Measurements from ENCODE around the gene LTBP1. TPM values are rescaled to one million over a fixed set of nuclear protein-coding genes. Genes with fewer than 3 reads are reported as not detected.

Gene LTBP1
- total RNA-seq, 2 experiments from 2014 or later = 0.06 TPM; not detected in 1

GRCh38 chr2:33380719-33381118 is 434.0 kb downstream of the LTBP1 start:
- H3K27ac Mint-ChIP-seq = no peak overlapping the region
- DNase-seq = no peak

DNA sequence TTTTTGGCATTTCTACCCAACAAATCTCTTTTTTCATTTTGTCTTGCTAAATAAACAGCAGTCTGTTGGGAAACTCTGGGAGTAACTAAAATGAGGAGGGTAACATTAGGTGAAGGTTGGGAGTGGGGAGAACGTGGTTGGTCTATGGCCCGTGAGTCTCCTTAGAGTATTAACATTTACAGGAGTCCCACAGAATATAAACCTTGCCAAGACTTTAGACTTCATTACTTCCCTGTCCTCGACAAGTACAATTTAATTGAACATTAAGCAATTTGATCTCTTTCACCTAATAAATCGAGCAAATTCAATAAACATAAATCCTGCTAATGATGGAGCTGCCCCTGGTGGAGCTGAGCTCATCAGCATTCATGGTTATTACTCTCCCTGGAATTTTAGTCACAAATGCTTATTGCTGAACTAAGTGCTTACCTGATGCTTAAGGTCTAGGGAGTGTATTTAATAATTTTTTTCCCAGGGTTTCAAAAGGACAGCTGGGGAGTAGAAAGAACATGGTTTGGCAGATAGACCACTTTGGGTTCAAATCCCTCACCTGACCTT is 434.6 kb downstream of the LTBP1 start:
- intact Hi-C loops (cut with DNase I, micrococcal nuclease) = no loop called here
- ChIA-PET POLR2A (no interaction called here), CTCF (interaction anchor here (0.7 to 1.2 kb wide), 2 partner anchors 9 to 19 kb away, joined by 3 read pairs; no protein-coding TSS in a partner anchor)
- H3K36me3 Mint-ChIP-seq (ENCODE audit: low read depth) = no peaks in the 10 kb centered on the region
- H3K4me3 ChIP-seq (ENCODE audit: low read length) = no peak overlapping the region
- no peaks in the 10 kb centered on the region for H3K27me3 Mint-ChIP-seq
- ATAC-seq (ENCODE audit: poor library complexity) (no peak), DNase-seq (no peak)
- H3K9me3 Mint-ChIP-seq = no peaks in the 10 kb centered on the region
- no peaks in the 10 kb centered on the region for H3K4me1 Mint-ChIP-seq (ENCODE audit: low read depth)
- H3K27ac Mint-ChIP-seq = no peak overlapping the region
- no peaks in the 10 kb centered on the region for H3K4me1 ChIP-seq (ENCODE audit: insufficient read depth, low read length)
- no peak overlapping the region for H3K4me3 Mint-ChIP-seq
- H3K9me3 ChIP-seq (ENCODE audit: control insufficient read depth in 1 of 2, insufficient read depth in 1 of 2, low read length in 2 of 2) = no peaks in the 10 kb centered on the region
- TF ChIP-seq, protein P1, sequence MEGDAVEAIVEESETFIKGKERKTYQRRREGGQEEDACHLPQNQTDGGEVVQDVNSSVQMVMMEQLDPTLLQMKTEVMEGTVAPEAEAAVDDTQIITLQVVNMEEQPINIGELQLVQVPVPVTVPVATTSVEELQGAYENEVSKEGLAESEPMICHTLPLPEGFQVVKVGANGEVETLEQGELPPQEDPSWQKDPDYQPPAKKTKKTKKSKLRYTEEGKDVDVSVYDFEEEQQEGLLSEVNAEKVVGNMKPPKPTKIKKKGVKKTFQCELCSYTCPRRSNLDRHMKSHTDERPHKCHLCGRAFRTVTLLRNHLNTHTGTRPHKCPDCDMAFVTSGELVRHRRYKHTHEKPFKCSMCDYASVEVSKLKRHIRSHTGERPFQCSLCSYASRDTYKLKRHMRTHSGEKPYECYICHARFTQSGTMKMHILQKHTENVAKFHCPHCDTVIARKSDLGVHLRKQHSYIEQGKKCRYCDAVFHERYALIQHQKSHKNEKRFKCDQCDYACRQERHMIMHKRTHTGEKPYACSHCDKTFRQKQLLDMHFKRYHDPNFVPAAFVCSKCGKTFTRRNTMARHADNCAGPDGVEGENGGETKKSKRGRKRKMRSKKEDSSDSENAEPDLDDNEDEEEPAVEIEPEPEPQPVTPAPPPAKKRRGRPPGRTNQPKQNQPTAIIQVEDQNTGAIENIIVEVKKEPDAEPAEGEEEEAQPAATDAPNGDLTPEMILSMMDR (IDR thresholded peaks at IDR 0.05) = no peak
- H3K27me3 ChIP-seq (ENCODE audit: control insufficient read depth in 1 of 2, insufficient read depth in 2 of 2, low read length in 2 of 2) = no peaks in the 10 kb centered on the region
- H3K36me3 ChIP-seq (ENCODE audit: insufficient read depth, low read length) = no peaks in the 10 kb centered on the region
- no peak overlapping the region for H3K27ac ChIP-seq (ENCODE audit: low read depth in 1 of 2, low read length in 2 of 2)

More at GRCh38 chr2:33380719-33381118, 434.0 kb downstream of the LTBP1 start:
- H3K4me1 Mint-ChIP-seq (ENCODE audit: low read depth) = no peaks in the 10 kb centered on the region
- H3K9me3 ChIP-seq (ENCODE audit: control insufficient read depth in 1 of 2, insufficient read depth in 1 of 2, low read length in 2 of 2) = no peaks in the 10 kb centered on the region
- POLR2A ChIA-PET = no interaction called here
- TF ChIP-seq, protein P1 (IDR thresholded peaks at IDR 0.05) = no peak
- ATAC-seq (ENCODE audit: poor library complexity) = no peak
- no peak overlapping the region for H3K27ac ChIP-seq (ENCODE audit: low read depth in 1 of 2, low read length in 2 of 2)
- H3K9me3 Mint-ChIP-seq = no peaks in the 10 kb centered on the region
- no peak overlapping the region for H3K4me3 Mint-ChIP-seq
- no peaks in the 10 kb centered on the region for H3K27me3 Mint-ChIP-seq
- H3K4me1 ChIP-seq (ENCODE audit: insufficient read depth, low read length) = no peaks in the 10 kb centered on the region
- H3K36me3 Mint-ChIP-seq (ENCODE audit: low read depth) = no peaks in the 10 kb centered on the region
- no peak overlapping the region for H3K4me3 ChIP-seq (ENCODE audit: low read length)
- H3K27me3 ChIP-seq (ENCODE audit: control insufficient read depth in 1 of 2, insufficient read depth in 2 of 2, low read length in 2 of 2) = no peaks in the 10 kb centered on the region
- H3K36me3 ChIP-seq (ENCODE audit: insufficient read depth, low read length) = no peaks in the 10 kb centered on the region
- intact Hi-C loops (cut with DNase I, micrococcal nuclease) = no loop called here
- CTCF ChIA-PET = no interaction called here

- Mint-ChIP-seq H3K27me3 (no peaks in the 10 kb centered on the region), H3K9me3 (no peaks in the 10 kb centered on the region), H3K4me3 (no peak overlapping the region), H3K36me3 (ENCODE audit: low read depth) (no peaks in the 10 kb centered on the region), H3K4me1 (ENCODE audit: low read depth) (no peaks in the 10 kb centered on the region), H3K27ac (no peak overlapping the region)
- POLR2A ChIA-PET = no interaction called here
- Histone ChIP-seq H3K4me3 (ENCODE audit: low read length) (no peak overlapping the region), H3K36me3 (ENCODE audit: insufficient read depth, low read length) (no peaks in the 10 kb centered on the region), H3K27ac (ENCODE audit: low read depth in 1 of 2, low read length in 2 of 2) (no peak overlapping the region), H3K9me3 (ENCODE audit: control insufficient read depth in 1 of 2, insufficient read depth in 1 of 2, low read length in 2 of 2) (no peaks in the 10 kb centered on the region), H3K4me1 (ENCODE audit: insufficient read depth, low read length) (no peaks in the 10 kb centered on the region), H3K27me3 (ENCODE audit: control insufficient read depth in 1 of 2, insufficient read depth in 2 of 2, low read length in 2 of 2) (no peaks in the 10 kb centered on the region)
- DNase-seq = no peak
- CTCF ChIA-PET = no interaction called here
- no peak for ATAC-seq (ENCODE audit: poor library complexity)
- intact Hi-C loops (cut with DNase I, micrococcal nuclease) = no loop called here
- TF ChIP-seq, protein P1 (IDR thresholded peaks at IDR 0.05) = no peak
Observed at GRCh38 chr2:33383855-33384598, 437.3 kb downstream of the LTBP1 start.
